OCI-LY3 (cell line): Measurements from ENCODE around the gene ANKDD1B.

Source experiments
- H2AFZ ChIP-seq: fragments of 200-600, 300-600 bp; shearing (Covaris generic); 2 replicates; pipeline ENCODE4 v1.6.0; 2014; ENCODE audit warnings: antibody characterized with exemption, low read depth, low read length
- H3K27ac ChIP-seq: fragments of 200-600, 300-600 bp; sonication (generic); 2 replicates; pipeline ENCODE4 v1.5.1; 2014; ENCODE audit warnings: mild to moderate bottlenecking, low read length, moderate library complexity, mixed read lengths
- H3K27me3 ChIP-seq: fragments of 200-600, 300-600 bp; sonication (generic); 2 replicates; pipeline ENCODE4 v1.6.1; 2014; ENCODE audit warnings: low read depth, low read length, mixed read lengths
- H3K36me3 ChIP-seq: fragments of 200-600, 300-600 bp; sonication (generic); replicated peaks from 2 replicates; pipeline ENCODE3; 2014; ENCODE audit warnings: low read depth, low read length, mixed read lengths
- H3K4me1 ChIP-seq: fragments of 300-600, 200-600 bp; sonication (generic); 2 replicates; pipeline ENCODE4 v1.6.1; 2014; ENCODE audit warnings: low read length, mixed read lengths
- H3K4me2 ChIP-seq: fragments of 200-600, 300-600 bp; sonication (generic); 2 replicates; pipeline ENCODE4 v1.6.1; 2014; ENCODE audit warnings: low read length, mixed read lengths
- H3K4me3 ChIP-seq: fragments of 300-600, 200-600 bp; sonication (generic); 2 replicates; pipeline ENCODE4 v1.5.1; 2014; ENCODE audit warnings: antibody characterized with exemption, mild to moderate bottlenecking, low read length, moderate library complexity
- H3K79me2 ChIP-seq: fragments of 300-600, 200-600 bp; shearing (Covaris generic); 2 replicates; pipeline ENCODE4 v1.6.1; 2014; ENCODE audit warnings: mild to moderate bottlenecking, low read length, mixed read lengths
- H3K9ac ChIP-seq: fragments of 300-600, 200-600 bp; shearing (Covaris generic); 2 replicates; pipeline ENCODE4 v1.6.0; 2014; ENCODE audit warnings: mild to moderate bottlenecking, low read length, moderate library complexity
- H3K9me3 ChIP-seq: fragments of 200-600, 300-600 bp; shearing (Covaris generic); 2 replicates; pipeline ENCODE4 v1.6.1; 2014; ENCODE audit warnings: low read length, mixed read lengths; ENCODE audit not compliant: insufficient read depth
- H4K20me1 ChIP-seq: fragments of 200-600, 300-600 bp; sonication (generic); 2 replicates; pipeline ENCODE4 v1.6.1; 2016; ENCODE audit warnings: low read length, mixed read lengths; ENCODE audit not compliant: insufficient read depth
- CTCF ChIP-seq: fragments of 200-600, 300-600 bp; sonication (generic); IDR thresholded peaks from 2 replicates; pipeline ENCODE4 v1.5.1; 2014; ENCODE audit warnings: antibody characterized with exemption, low read length, low read depth
- EZH2phosphoT487 ChIP-seq: fragments of 200-600 bp; shearing (Covaris generic); IDR thresholded peaks from 2 replicates; pipeline ENCODE4 v1.6.1; 2018; ENCODE audit warnings: antibody characterized with exemption, mixed run types, low read depth

The ANKDD1B gene

DNA sequence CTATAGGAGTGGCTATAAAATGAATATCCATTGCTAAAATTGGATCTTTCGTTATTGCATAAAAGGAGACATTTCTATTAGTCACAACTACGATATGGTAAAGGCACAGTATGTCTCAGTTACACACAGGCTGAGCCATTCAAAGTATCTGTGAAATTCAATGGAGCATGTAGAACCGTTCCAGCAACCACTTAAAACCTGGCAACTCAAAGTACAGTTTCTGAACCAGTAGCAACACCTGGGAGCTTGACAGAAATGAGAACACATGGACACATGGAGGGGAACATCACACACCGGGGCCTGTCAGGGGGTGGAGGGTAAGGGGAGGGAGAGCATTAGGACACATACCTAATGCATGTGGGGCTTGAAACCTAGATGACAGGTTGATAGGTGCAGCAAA is 90.6 kb downstream of the ANKDD1B start:
- Histone ChIP-seq H3K36me3 (peaks cover 19% of the 10 kb centered on the region), H3K4me3 (no peak overlapping the region)
- TF ChIP-seq EZH2phosphoT487 (no peak), CTCF (no peak)

DNA sequence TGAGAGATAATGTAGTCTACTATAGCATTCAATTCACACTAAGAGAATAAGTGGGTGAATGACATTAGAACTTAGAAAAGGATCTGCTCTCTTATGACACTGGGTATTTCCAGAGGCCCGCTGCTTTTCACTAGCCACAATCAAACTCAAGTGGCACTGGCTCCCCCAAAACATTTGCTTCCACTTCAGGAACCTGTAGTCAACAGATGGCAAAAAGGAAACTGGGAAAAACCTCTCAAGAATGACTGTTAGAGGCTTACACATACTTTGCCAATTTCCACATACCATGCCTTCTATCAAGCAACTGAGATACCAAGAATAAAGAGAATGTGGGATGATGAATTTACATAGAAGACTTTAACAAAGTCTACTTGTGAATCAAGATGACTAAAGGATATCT is 94.8 kb downstream of the ANKDD1B start:
- H2AFZ ChIP-seq, result no peak overlapping the region
- H3K9me3 ChIP-seq, result no peaks in the 10 kb centered on the region
- H4K20me1 ChIP-seq, result no peaks in the 10 kb centered on the region
- H3K79me2 ChIP-seq, result peaks cover 10% of the 10 kb centered on the region
- H3K9ac ChIP-seq, result no peak overlapping the region
- TF ChIP-seq EZH2phosphoT487 (no peak), CTCF (no peak)
- no peaks in the 10 kb centered on the region for H3K27me3 ChIP-seq
- H3K4me1 ChIP-seq, result no peaks in the 10 kb centered on the region
- H3K4me3 ChIP-seq, result no peak overlapping the region
- peaks cover 23% of the 10 kb centered on the region for H3K36me3 ChIP-seq
- no peak overlapping the region for H3K27ac ChIP-seq
- no peak overlapping the region for H3K4me2 ChIP-seq

More for the DNA sequence above, 90.6 kb downstream of the ANKDD1B start:
- Histone ChIP-seq H3K9ac (no peak overlapping the region), H2AFZ (no peak overlapping the region), H3K4me1 (no peaks in the 10 kb centered on the region), H3K4me2 (no peak overlapping the region), H3K27ac (no peak overlapping the region), H3K27me3 (no peaks in the 10 kb centered on the region), H3K79me2 (no peaks in the 10 kb centered on the region), H3K9me3 (no peaks in the 10 kb centered on the region), H4K20me1 (no peaks in the 10 kb centered on the region)

DNA sequence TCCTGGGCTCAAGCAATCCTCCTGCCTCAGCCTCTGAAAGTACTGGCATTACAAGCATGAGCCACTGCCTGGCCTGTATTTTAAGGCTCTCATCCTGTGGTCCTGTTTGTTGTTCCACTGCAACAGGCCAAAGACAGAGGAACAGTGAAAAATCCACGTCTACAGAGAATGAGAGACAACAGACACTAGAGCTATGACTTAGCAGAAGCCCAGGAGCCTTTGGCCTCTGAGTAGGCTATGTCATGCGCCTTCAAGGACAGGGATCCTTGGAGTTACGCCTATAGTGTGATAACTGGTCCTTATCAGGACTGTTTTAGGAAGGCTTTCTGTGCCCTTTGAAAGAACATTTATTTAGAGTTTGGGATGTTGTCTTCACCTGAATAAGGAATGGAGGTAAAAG is 95.5 kb downstream of the ANKDD1B start:
- H3K36me3 ChIP-seq, result peaks cover 22% of the 10 kb centered on the region
- peaks cover 13% of the 10 kb centered on the region for H3K79me2 ChIP-seq
- H3K27me3 ChIP-seq, result no peaks in the 10 kb centered on the region

GRCh38 chr5:75707911-75708509 is 96.8 kb downstream of the ANKDD1B start:
- H4K20me1 ChIP-seq, result no peaks in the 10 kb centered on the region
- no peaks in the 10 kb centered on the region for H3K27me3 ChIP-seq
- no peak overlapping the region for H3K9ac ChIP-seq
- no peaks in the 10 kb centered on the region for H3K9me3 ChIP-seq
- H3K79me2 ChIP-seq, result peaks cover 25% of the 10 kb centered on the region
- no peak overlapping the region for H3K4me2 ChIP-seq
- TF ChIP-seq CTCF (no peak), EZH2phosphoT487 (no peak)
- H3K4me1 ChIP-seq, result no peaks in the 10 kb centered on the region
- no peak overlapping the region for H3K4me3 ChIP-seq
- peaks cover 10% of the 10 kb centered on the region for H3K36me3 ChIP-seq
- no peak overlapping the region for H3K27ac ChIP-seq
- no peak overlapping the region for H2AFZ ChIP-seq

More for the DNA sequence above, 95.5 kb downstream of the ANKDD1B start:
- TF ChIP-seq CTCF (no peak), EZH2phosphoT487 (no peak)
- Histone ChIP-seq H2AFZ (no peak overlapping the region), H3K4me2 (no peak overlapping the region), H3K9ac (no peak overlapping the region), H3K27ac (no peak overlapping the region), H3K4me1 (no peaks in the 10 kb centered on the region), H4K20me1 (no peaks in the 10 kb centered on the region), H3K9me3 (no peaks in the 10 kb centered on the region), H3K4me3 (no peak overlapping the region)
